PC-9 (cell line): ENCODE results near the gene ASCL2. TPM values are rescaled to one million over a fixed set of nuclear protein-coding genes. Genes with fewer than 3 reads are reported as not detected.

Experiments used
- BruUV-seq: library from RNA; stranded (reverse); fragments of 400-500 nt; replicated peaks from 2 replicates; lab custom pipeline; 2021; lab: Mats Ljungman, UMichigan
- CTCF ChIA-PET: fragments of 300-600 bp; sonication (Branson Sonifier 250); formaldehyde crosslinking; loops from one replicate; lab custom pipeline; 2022; ENCODE audit warnings: antibody characterized with exemption; lab: Charles Lee
- POLR2A ChIA-PET: fragments of 300-600 bp; sonication (Branson Sonifier 250); formaldehyde crosslinking; loops from one replicate; lab custom pipeline; 2022; ENCODE audit warnings: antibody characterized with exemption; ENCODE audit not compliant: unreplicated experiment; lab: Charles Lee
- DNase-seq, 2 experiments: peaks; one replicate each; pipeline versions ENCODE4 v3.0.0 to v3.0.0-alpha.2; 2015 to 2022; ENCODE audit warnings: mixed read lengths in 1 of 2
- H2AFZ ChIP-seq: fragments of 200-600 bp; sonication (generic); 2 replicates; pipeline ENCODE4 v1.8.1; 2017; ENCODE audit warnings: antibody characterized with exemption
- H3F3A ChIP-seq: fragments of 200-600 bp; sonication (generic); 2 replicates; pipeline ENCODE4 v1.8.1; 2017; ENCODE audit warnings: antibody characterized with exemption, mild to moderate bottlenecking, low read depth; ENCODE audit not compliant: insufficient read depth
- H3K27ac ChIP-seq: fragments of 200-600 bp; sonication (generic); 2 replicates; pipeline ENCODE4 v1.6.1; 2016; ENCODE audit warnings: mixed run types
- H3K27me3 ChIP-seq: fragments of 200-600 bp; sonication (generic); 2 replicates; pipeline ENCODE4 v1.6.1; 2016; ENCODE audit warnings: low read depth, mixed run types; ENCODE audit not compliant: insufficient read depth
- H3K36me3 ChIP-seq: fragments of 200-600 bp; sonication (generic); 2 replicates; pipeline ENCODE4 v1.6.1; 2016; ENCODE audit warnings: low read depth, mixed run types
- H3K4me1 ChIP-seq: fragments of 200-600 bp; sonication (generic); replicated peaks from 2 replicates; pipeline ENCODE4 v1.6.1; 2016; ENCODE audit warnings: mixed run types; ENCODE audit not compliant: insufficient read depth
- H3K4me2 ChIP-seq: fragments of 200-600 bp; sonication (generic); 2 replicates; pipeline ENCODE4 v1.6.1; 2017; ENCODE audit warnings: mixed run types
- H3K4me3 ChIP-seq: fragments of 200-600 bp; sonication (generic); 2 replicates; pipeline ENCODE4 v1.6.1; 2016; ENCODE audit warnings: mixed run types
- H3K79me2 ChIP-seq: fragments of 200-600 bp; sonication (generic); 2 replicates; pipeline ENCODE4 v1.6.1; 2017; ENCODE audit warnings: low read depth, mixed run types
- H3K9me2 ChIP-seq: fragments of 200-600 bp; sonication (generic); 2 replicates; pipeline ENCODE4 v1.8.1; 2017; ENCODE audit warnings: mild to moderate bottlenecking; ENCODE audit not compliant: insufficient read depth
- H3K9me3 ChIP-seq: fragments of 200-600 bp; sonication (generic); 2 replicates; pipeline ENCODE4 v1.8.1; 2016; ENCODE audit warnings: low read depth; ENCODE audit not compliant: insufficient read depth
- H4K20me1 ChIP-seq: fragments of 200-600 bp; sonication (generic); 2 replicates; pipeline ENCODE4 v1.8.1; 2017; ENCODE audit not compliant: insufficient read depth
- EZH2 ChIP-seq: fragments of 200-600 bp; sonication (generic); IDR thresholded peaks from 2 replicates; pipeline ENCODE4 v1.8.0; 2017; ENCODE audit warnings: antibody characterized with exemption, low read depth
- intact Hi-C: fragments of 100-400 bp; cut with micrococcal nuclease; formaldehyde crosslinking; loops from one replicate; pipeline ENCODE4 v1.10.0; 2022; ENCODE audit not compliant: unreplicated experiment
- total RNA-seq: library from RNA; stranded (reverse); gene quantifications from 2 replicates; pipeline ENCODE4 v1.2.3, GENCODE V29; 2021
- TF ChIP-seq, protein P1 (sequence below): fragments of 200-600 bp; sonication (generic); conservative IDR thresholded peaks from 2 replicates; pipeline ENCODE4 v1.6.1; 2017; ENCODE audit warnings: mixed run types, antibody characterized with exemption, mild to moderate bottlenecking, moderate library complexity

The ASCL2 gene
- total RNA-seq, 1 experiment from 2014 or later = not detected

DNA sequence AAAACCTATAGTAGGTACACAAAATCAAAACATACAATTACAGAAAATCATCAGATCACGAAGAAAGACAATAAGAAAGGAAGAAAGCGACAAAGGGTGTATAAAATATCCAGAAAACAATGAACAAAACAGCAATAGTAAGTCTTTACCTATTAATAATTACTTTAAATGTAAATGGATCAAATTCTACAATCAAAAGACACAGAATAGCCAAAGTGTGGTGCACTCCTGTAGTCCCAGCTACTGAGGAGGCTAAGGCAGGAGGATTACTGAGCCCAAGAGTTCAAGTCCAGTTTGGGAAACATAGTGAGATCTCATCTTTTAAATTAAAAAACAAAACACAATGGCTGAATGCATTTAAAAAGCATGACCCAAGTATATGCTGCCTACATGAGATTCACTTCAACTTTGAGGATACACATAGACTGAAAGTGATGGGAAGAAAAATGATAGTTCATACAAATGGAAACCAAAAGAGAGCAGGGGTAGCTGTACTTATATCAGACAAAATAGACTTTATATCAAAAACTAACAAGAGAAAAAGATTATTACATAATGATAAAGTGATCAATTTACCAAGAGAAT is 40.6 kb downstream of the ASCL2 start:
- no peak overlapping the region for H3K27ac ChIP-seq
- ChIA-PET POLR2A (no interaction called here), CTCF (no interaction called here)
- no peaks in the 10 kb centered on the region for H3K9me3 ChIP-seq
- no peak for DNase-seq
- H4K20me1 ChIP-seq = no peaks in the 10 kb centered on the region
- no peaks in the 10 kb centered on the region for H3K36me3 ChIP-seq
- intact Hi-C loops = no loop called here
- TF ChIP-seq, protein P1, sequence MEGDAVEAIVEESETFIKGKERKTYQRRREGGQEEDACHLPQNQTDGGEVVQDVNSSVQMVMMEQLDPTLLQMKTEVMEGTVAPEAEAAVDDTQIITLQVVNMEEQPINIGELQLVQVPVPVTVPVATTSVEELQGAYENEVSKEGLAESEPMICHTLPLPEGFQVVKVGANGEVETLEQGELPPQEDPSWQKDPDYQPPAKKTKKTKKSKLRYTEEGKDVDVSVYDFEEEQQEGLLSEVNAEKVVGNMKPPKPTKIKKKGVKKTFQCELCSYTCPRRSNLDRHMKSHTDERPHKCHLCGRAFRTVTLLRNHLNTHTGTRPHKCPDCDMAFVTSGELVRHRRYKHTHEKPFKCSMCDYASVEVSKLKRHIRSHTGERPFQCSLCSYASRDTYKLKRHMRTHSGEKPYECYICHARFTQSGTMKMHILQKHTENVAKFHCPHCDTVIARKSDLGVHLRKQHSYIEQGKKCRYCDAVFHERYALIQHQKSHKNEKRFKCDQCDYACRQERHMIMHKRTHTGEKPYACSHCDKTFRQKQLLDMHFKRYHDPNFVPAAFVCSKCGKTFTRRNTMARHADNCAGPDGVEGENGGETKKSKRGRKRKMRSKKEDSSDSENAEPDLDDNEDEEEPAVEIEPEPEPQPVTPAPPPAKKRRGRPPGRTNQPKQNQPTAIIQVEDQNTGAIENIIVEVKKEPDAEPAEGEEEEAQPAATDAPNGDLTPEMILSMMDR = no peak
- TF ChIP-seq EZH2 = no peak
- H3K79me2 ChIP-seq = no peaks in the 10 kb centered on the region
- no peak overlapping the region for H3K4me3 ChIP-seq
- BruUV-seq = no TSS peak
- H3K9me2 ChIP-seq = no peaks in the 10 kb centered on the region
- no peaks in the 10 kb centered on the region for H3K4me1 ChIP-seq
- H3F3A ChIP-seq = no peaks in the 10 kb centered on the region
- no peaks in the 10 kb centered on the region for H3K27me3 ChIP-seq
- H3K4me2 ChIP-seq = no peak overlapping the region
- H2AFZ ChIP-seq = no peak overlapping the region

DNA sequence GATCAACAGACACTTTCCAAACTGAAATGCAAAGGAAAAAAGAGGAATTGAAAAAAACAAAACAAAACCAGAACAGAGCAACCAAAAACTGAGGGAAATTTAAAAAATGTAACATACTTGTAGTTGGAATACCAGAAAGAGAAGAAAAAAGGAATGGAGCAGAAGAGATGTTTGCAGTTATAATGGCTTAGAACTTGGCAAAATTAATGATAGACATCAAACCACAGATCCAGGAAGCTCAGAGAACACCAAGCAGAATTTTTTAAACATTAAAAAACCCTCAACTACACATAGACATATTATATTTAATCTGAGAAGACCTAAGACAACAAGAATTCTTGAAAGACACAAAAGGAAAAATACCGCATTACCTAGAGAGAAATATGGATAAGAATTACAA is 46.1 kb downstream of the ASCL2 start:
- Histone ChIP-seq H3K9me2 (no peaks in the 10 kb centered on the region), H3K4me3 (no peak overlapping the region), H2AFZ (no peak overlapping the region), H3K79me2 (no peaks in the 10 kb centered on the region), H3K27me3 (no peaks in the 10 kb centered on the region), H3K4me2 (no peak overlapping the region), H3K4me1 (no peaks in the 10 kb centered on the region), H3K36me3 (no peaks in the 10 kb centered on the region), H3K9me3 (no peaks in the 10 kb centered on the region), H4K20me1 (no peaks in the 10 kb centered on the region), H3F3A (no peaks in the 10 kb centered on the region), H3K27ac (no peak overlapping the region)
- DNase-seq = no peak
- CTCF ChIA-PET = no interaction called here
- POLR2A ChIA-PET = no interaction called here
- no TSS peak for BruUV-seq
- intact Hi-C loops = no loop called here
- no peak for TF ChIP-seq EZH2

DNA sequence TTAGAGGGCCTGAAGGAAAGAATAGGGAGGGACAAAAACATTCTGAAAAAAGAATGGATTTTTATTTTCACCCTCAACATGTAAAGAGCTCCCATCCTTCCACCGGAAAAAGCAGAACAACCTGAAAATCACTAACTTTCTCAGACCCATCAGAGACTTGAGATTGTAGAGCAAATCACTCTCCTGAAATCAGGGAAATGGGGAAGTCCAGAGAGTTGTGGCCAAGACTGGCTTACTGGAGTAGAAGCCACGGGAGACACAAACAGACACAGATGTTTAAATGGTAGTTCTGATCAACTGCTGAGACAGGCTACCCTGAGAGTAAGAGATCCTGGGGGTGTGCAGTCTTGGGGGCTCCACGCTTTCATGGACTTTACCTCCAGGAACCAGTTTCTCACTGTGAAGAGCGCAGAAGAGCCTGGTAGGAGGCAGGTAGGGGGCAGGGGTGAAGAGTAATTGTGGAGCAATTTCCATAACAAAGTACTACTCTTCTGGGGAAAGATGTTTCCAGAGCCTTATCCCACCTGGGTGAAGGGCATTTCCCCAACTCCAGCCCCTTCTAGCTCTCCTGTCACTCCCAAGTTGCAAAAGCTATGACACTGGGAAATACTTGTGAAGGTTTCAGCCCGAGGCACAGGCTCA is 47.1 kb downstream of the ASCL2 start:
- TF ChIP-seq, protein P1 = no peak
- TF ChIP-seq EZH2 = no peak
- Histone ChIP-seq H2AFZ (no peak overlapping the region), H3K9me3 (no peaks in the 10 kb centered on the region), H3K79me2 (no peaks in the 10 kb centered on the region), H3F3A (no peaks in the 10 kb centered on the region), H4K20me1 (no peaks in the 10 kb centered on the region), H3K27me3 (no peaks in the 10 kb centered on the region), H3K4me1 (no peaks in the 10 kb centered on the region), H3K27ac (no peak overlapping the region), H3K9me2 (no peaks in the 10 kb centered on the region), H3K4me2 (no peak overlapping the region), H3K36me3 (no peaks in the 10 kb centered on the region), H3K4me3 (no peak overlapping the region)
- no TSS peak for BruUV-seq
- CTCF ChIA-PET = interaction anchor here (0.7 kb wide), 1 partner anchor 109 kb away, joined by 3 read pairs; no protein-coding TSS in a partner anchor
- DNase-seq = no peak
- POLR2A ChIA-PET = no interaction called here
- intact Hi-C loops = no loop called here
